CD4-positive, alpha-beta T cell (primary cell): ENCODE data around the gene UNC80. TPM values are rescaled to one million over a fixed set of nuclear protein-coding genes. Genes with fewer than 3 reads are reported as not detected.
A peak's percentile ranks its signal among the peaks of the same experiment; 100 is the strongest.

Source experiments
- ATAC-seq: fragments of 200-7000 bp; cut with Tn5 transposase; one replicate; pipeline ENCODE4 v1.10.0; 2022; ENCODE audit warnings: mild to moderate bottlenecking; ENCODE audit not compliant: poor library complexity
- CTCF ChIA-PET: fragments of 350-600 bp; sonication (Branson Sonifier 250); formaldehyde crosslinking; loops from one replicate; lab custom pipeline; 2021; ENCODE audit warnings: antibody characterized with exemption, inconsistent platforms; lab: Charles Lee
- POLR2A ChIA-PET: fragments of 350-600 bp; sonication (Branson Sonifier 250); formaldehyde crosslinking; loops from one replicate; lab custom pipeline; 2021; ENCODE audit warnings: antibody characterized with exemption, inconsistent platforms; lab: Charles Lee
- DNase-seq, 14 experiments: peaks; one replicate each; pipeline ENCODE4 v3.0.0-alpha.2; 2013 to 2020; ENCODE audit warnings: mixed read lengths in 2 of 14
- H3K27ac ChIP-seq, 2 donors: one replicate each; pipeline versions ENCODE4 v1.5.1 to v1.7.0; 2013; ENCODE audit warnings: low read length in 2 of 2, low read depth in 1 of 2, mild to moderate bottlenecking in 1 of 2
- H3K27me3 ChIP-seq, 2 experiments: 1 replicate in 1 of 2; 2 replicates in 1 of 2; pipeline versions ENCODE4 v1.6.1 to v1.7.0; 2013; ENCODE audit warnings: low read length in 2 of 2, control low read depth in 1 of 2, mild to moderate bottlenecking in 1 of 2, moderate library complexity in 1 of 2; ENCODE audit not compliant: insufficient read depth in 2 of 2, control insufficient read depth in 1 of 2
- H3K36me3 ChIP-seq: one replicate; pipeline ENCODE4 v1.6.1; 2013; ENCODE audit warnings: low read length, control low read depth; ENCODE audit not compliant: insufficient read depth
- H3K4me1 ChIP-seq: one replicate; pipeline ENCODE4 v1.6.1; 2013; ENCODE audit warnings: low read length, control low read depth; ENCODE audit not compliant: insufficient read depth
- H3K4me3 ChIP-seq: one replicate; pipeline ENCODE4 v1.5.1; 2013; ENCODE audit warnings: mild to moderate bottlenecking, low read length, moderate library complexity
- H3K9me3 ChIP-seq, 2 experiments: 1 replicate in 1 of 2; 2 replicates in 1 of 2; pipeline versions ENCODE4 v1.6.1 to v1.7.0; 2013; ENCODE audit warnings: low read length in 2 of 2, mild to moderate bottlenecking in 2 of 2, control low read depth in 1 of 2, moderate library complexity in 1 of 2; ENCODE audit not compliant: control insufficient read depth in 1 of 2, insufficient read depth in 1 of 2
- H3K27ac Mint-ChIP-seq: one replicate; pipeline ENCODE4 v1.8.0; 2020; ENCODE audit warnings: mixed read lengths
- H3K27me3 Mint-ChIP-seq: one replicate; pipeline ENCODE4 v1.8.0; 2021; ENCODE audit warnings: mixed read lengths
- H3K36me3 Mint-ChIP-seq: one replicate; pipeline ENCODE4 v1.8.0; 2021; ENCODE audit warnings: low read depth, mixed read lengths
- H3K4me1 Mint-ChIP-seq: one replicate; pipeline ENCODE4 v1.8.0; 2021; ENCODE audit warnings: low read depth, mixed read lengths
- H3K4me3 Mint-ChIP-seq: one replicate; pipeline ENCODE4 v1.8.0; 2020; ENCODE audit warnings: mild to moderate bottlenecking, mixed read lengths
- H3K9me3 Mint-ChIP-seq: one replicate; pipeline ENCODE4 v1.8.0; 2020; ENCODE audit warnings: mixed read lengths
- CTCF ChIP-seq: fragments of 200-600 bp; IDR thresholded peaks from one replicate; pipeline ENCODE4 v1.8.0; 2022; ENCODE audit warnings: antibody characterized with exemption, mild to moderate bottlenecking
- intact Hi-C, 2 experiments: fragments of 100-400 bp; cut with DNase I in 1 of 2; cut with micrococcal nuclease in 1 of 2; formaldehyde crosslinking; loops; one replicate each; pipeline versions ENCODE4 v1.15.1 to v1.9.0; 2023 to 2025; cut with DNase I, micrococcal nuclease
- total RNA-seq, 174 experiments: library from RNA in 2 of 174; stranded (reverse) in 2 of 174; gene quantifications; one replicate each; pipeline ENCODE4 v1.2.3 and lab custom pipeline; 2021 to 2026

Gene UNC80
- total RNA-seq, 2 experiments from 2014 or later = not detected

GRCh38 chr2:210009896-210010295 is 238.3 kb downstream of the UNC80 start:
- no peak for TF ChIP-seq CTCF
- H3K4me1 ChIP-seq = peaks cover 11% of the 10 kb centered on the region
- no peak overlapping the region for H3K27ac ChIP-seq
- intact Hi-C loops = loop anchor here in 1 of 2 experiments (10.0 kb wide), 1 partner anchor 1755 kb away; the partner anchor contains the start of gene IDH1
- H3K27me3 ChIP-seq = no peaks in the 10 kb centered on the region
- no peak overlapping the region for H3K27ac Mint-ChIP-seq
- ATAC-seq = no peak
- no peaks in the 10 kb centered on the region for H3K9me3 ChIP-seq
- peaks cover 49% of the 10 kb centered on the region for H3K36me3 ChIP-seq
- CTCF ChIA-PET = interaction anchor here (1.1 kb wide), 1 partner anchor 149 kb away, joined by 3 read pairs; no protein-coding TSS in a partner anchor
- H3K4me3 ChIP-seq = no peak overlapping the region
- no peak for DNase-seq
- POLR2A ChIA-PET = no interaction called here
- peaks cover 61% of the 10 kb centered on the region for H3K4me1 Mint-ChIP-seq
- H3K27me3 Mint-ChIP-seq = no peaks in the 10 kb centered on the region
- peaks cover 76% of the 10 kb centered on the region for H3K36me3 Mint-ChIP-seq
- no peaks in the 10 kb centered on the region for H3K9me3 Mint-ChIP-seq
- no peak overlapping the region for H3K4me3 Mint-ChIP-seq

- no peaks in the 10 kb centered on the region for H3K9me3 ChIP-seq
- peak in 1 of 14 experiments; percentile 44 for DNase-seq
- H3K27ac ChIP-seq = no peak overlapping the region
- no peak overlapping the region for H3K4me3 ChIP-seq
- no peaks in the 10 kb centered on the region for H3K4me1 Mint-ChIP-seq
- ChIA-PET CTCF (no interaction called here), POLR2A (no interaction called here)
- H3K4me3 Mint-ChIP-seq = no peak overlapping the region
- no peak for TF ChIP-seq CTCF
- no peak overlapping the region for H3K27ac Mint-ChIP-seq
- peaks cover 75% of the 10 kb centered on the region for H3K36me3 ChIP-seq
- H3K27me3 ChIP-seq = no peaks in the 10 kb centered on the region
- no peak for ATAC-seq
- no peaks in the 10 kb centered on the region for H3K27me3 Mint-ChIP-seq
- H3K4me1 ChIP-seq = no peaks in the 10 kb centered on the region
- no peaks in the 10 kb centered on the region for H3K9me3 Mint-ChIP-seq
- intact Hi-C loops = no loop called here
- peaks cover 94% of the 10 kb centered on the region for H3K36me3 Mint-ChIP-seq
These were observed 248.5 kb downstream of the UNC80 start for GRCh38 chr2:210020138-210020537.

GRCh38 chr2:210022824-210023223 is 251.2 kb downstream of the UNC80 start:
- Histone ChIP-seq H3K4me3 (no peak overlapping the region), H3K27me3 (no peaks in the 10 kb centered on the region), H3K4me1 (no peaks in the 10 kb centered on the region), H3K9me3 (no peaks in the 10 kb centered on the region), H3K27ac (no peak overlapping the region), H3K36me3 (peaks cover 53% of the 10 kb centered on the region)
- POLR2A ChIA-PET = no interaction called here
- Mint-ChIP-seq H3K36me3 (peaks cover 87% of the 10 kb centered on the region), H3K4me1 (no peaks in the 10 kb centered on the region), H3K27ac (no peak overlapping the region), H3K27me3 (no peaks in the 10 kb centered on the region), H3K4me3 (no peak overlapping the region), H3K9me3 (no peaks in the 10 kb centered on the region)
- CTCF ChIA-PET = no interaction called here
- no peak for TF ChIP-seq CTCF
- intact Hi-C loops = no loop called here
- DNase-seq (no peak), ATAC-seq (no peak)
